NCI-H526 treated with DMSO at 0.1 percent for 48 hours (cell line): Measurements from ENCODE around the gene INHBE.
"Not testable (repeated sequence)": the region's sequence is repeated elsewhere in the genome, so short reads cannot be mapped to it uniquely, and the experiment has no call there.

Experiments
- DNase-seq: peaks from one replicate; lab custom pipeline; 2025; lab: John Stamatoyannopoulos, UW

The INHBE gene

GRCh38 chr12:57475271-57476161, 20.4 kb downstream of the INHBE start:
- DNase-seq: no peak

GRCh38 chr12:57476162-57476992, 21.3 kb downstream of the INHBE start:
- DNase-seq: no peak

GRCh38 chr12:57476993-57477709, 22.0 kb downstream of the INHBE start:
- DNase-seq: no peak

- DNase-seq: no peak
Measured at GRCh38 chr12:57477710-57478681, 22.9 kb downstream of the INHBE start.

- no peak for DNase-seq
Measured at GRCh38 chr12:57479043-57479375, 23.9 kb downstream of the INHBE start.

GRCh38 chr12:57479376-57480115, 24.4 kb downstream of the INHBE start, which contains the start of gene ARHGAP9:
ARHGAP9 (minus strand) TSS chr12:57479866; CDS start chr12:57479406, 460 bp downstream.
- no peak for DNase-seq

- DNase-seq: no peak
Measured at GRCh38 chr12:57481671-57482070, 26.6 kb downstream of the INHBE start.

- no peak for DNase-seq
Measured at GRCh38 chr12:57483466-57483865, 28.4 kb downstream of the INHBE start.

- DNase-seq: no peak
Measured at GRCh38 chr12:57485695-57486094, 30.6 kb downstream of the INHBE start.

GRCh38 chr12:57487055-57487596, 32.0 kb downstream of the INHBE start:
- DNase-seq: no peak

- DNase-seq: peak; percentile 92
Measured at GRCh38 chr12:57487597-57488401, 32.7 kb downstream of the INHBE start, which contains the start of gene MARS1. MARS1 (plus strand) TSS chr12:57488068; CDS start chr12:57488091, 23 bp downstream.

GRCh38 chr12:57488402-57489156, 33.5 kb downstream of the INHBE start:
- no peak for DNase-seq

GRCh38 chr12:57489157-57489641, 34.1 kb downstream of the INHBE start:
- DNase-seq: no peak

- DNase-seq: no peak
Measured at GRCh38 chr12:57490126-57490525, 35.0 kb downstream of the INHBE start.

- DNase-seq: no peak
Measured at GRCh38 chr12:57491393-57492280, 36.5 kb downstream of the INHBE start.

- not testable (repeated sequence) for DNase-seq
Measured at GRCh38 chr12:57495051-57495701, 40.1 kb downstream of the INHBE start.

- DNase-seq: no peak
Measured at GRCh38 chr12:57496822-57497221, 41.7 kb downstream of the INHBE start.
